WTC11 (cell line): ENCODE data around the gene TRAF3IP1.

Source experiments
- TF ChIP-seq, protein P1 (sequence below): sonication (generic); formaldehyde crosslinking; IDR thresholded peaks from 2 replicates; pipeline ENCODE4 v1.8.0; 2022; ENCODE audit warnings: mild to moderate bottlenecking, missing genetic modification reagents
- TF ChIP-seq, protein P2 (sequence below): sonication (generic); formaldehyde crosslinking; IDR thresholded peaks from 2 replicates; pipeline ENCODE4 v1.8.1; 2023; ENCODE audit warnings: mild to moderate bottlenecking, moderate library complexity, missing genetic modification reagents
- TF ChIP-seq, protein P3 (sequence below): fragments of 200-600 bp; IDR thresholded peaks from 2 replicates; pipeline ENCODE4 v1.8.0; 2022; ENCODE audit warnings: antibody characterized with exemption
- TF ChIP-seq, protein P4 (sequence below): sonication (generic); formaldehyde crosslinking; IDR thresholded peaks from 2 replicates; pipeline ENCODE4 v1.8.0; 2022; ENCODE audit warnings: mild to moderate bottlenecking, missing genetic modification reagents
- TF ChIP-seq, protein P5 (sequence below): sonication (generic); formaldehyde crosslinking; IDR thresholded peaks from 2 replicates; pipeline ENCODE4 v1.8.0; 2022; ENCODE audit warnings: mild to moderate bottlenecking, missing genetic modification reagents

DNA sequence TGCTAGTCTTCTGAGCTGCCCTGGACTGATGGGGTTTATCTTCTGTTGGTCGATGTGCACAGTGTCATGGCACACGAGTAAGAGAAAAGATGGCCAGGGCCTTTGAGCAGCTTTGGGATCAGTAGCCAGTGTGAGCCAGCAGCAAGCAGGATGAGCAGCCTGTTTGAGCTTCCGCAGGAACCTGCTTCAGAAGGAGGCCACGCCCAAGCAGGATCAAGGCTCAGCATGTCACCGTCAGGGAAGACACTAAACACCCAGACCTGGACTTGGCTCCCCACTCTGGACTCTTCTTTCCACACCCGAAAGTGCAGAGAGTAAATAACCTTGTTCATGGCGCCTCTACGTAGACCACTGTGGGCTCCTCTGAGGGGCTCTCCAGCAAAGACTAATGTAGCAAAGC, 81.2 kb downstream of the TRAF3IP1 start:
- TF ChIP-seq, protein P1, sequence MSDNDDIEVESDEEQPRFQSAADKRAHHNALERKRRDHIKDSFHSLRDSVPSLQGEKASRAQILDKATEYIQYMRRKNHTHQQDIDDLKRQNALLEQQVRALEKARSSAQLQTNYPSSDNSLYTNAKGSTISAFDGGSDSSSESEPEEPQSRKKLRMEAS = no peak
- TF ChIP-seq, protein P2, sequence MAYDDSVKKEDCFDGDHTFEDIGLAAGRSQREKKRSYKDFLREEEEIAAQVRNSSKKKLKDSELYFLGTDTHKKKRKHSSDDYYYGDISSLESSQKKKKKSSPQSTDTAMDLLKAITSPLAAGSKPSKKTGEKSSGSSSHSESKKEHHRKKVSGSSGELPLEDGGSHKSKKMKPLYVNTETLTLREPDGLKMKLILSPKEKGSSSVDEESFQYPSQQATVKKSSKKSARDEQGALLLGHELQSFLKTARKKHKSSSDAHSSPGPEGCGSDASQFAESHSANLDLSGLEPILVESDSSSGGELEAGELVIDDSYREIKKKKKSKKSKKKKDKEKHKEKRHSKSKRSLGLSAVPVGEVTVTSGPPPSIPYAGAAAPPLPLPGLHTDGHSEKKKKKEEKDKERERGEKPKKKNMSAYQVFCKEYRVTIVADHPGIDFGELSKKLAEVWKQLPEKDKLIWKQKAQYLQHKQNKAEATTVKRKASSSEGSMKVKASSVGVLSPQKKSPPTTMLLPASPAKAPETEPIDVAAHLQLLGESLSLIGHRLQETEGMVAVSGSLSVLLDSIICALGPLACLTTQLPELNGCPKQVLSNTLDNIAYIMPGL = no peak
- TF ChIP-seq, protein P3, sequence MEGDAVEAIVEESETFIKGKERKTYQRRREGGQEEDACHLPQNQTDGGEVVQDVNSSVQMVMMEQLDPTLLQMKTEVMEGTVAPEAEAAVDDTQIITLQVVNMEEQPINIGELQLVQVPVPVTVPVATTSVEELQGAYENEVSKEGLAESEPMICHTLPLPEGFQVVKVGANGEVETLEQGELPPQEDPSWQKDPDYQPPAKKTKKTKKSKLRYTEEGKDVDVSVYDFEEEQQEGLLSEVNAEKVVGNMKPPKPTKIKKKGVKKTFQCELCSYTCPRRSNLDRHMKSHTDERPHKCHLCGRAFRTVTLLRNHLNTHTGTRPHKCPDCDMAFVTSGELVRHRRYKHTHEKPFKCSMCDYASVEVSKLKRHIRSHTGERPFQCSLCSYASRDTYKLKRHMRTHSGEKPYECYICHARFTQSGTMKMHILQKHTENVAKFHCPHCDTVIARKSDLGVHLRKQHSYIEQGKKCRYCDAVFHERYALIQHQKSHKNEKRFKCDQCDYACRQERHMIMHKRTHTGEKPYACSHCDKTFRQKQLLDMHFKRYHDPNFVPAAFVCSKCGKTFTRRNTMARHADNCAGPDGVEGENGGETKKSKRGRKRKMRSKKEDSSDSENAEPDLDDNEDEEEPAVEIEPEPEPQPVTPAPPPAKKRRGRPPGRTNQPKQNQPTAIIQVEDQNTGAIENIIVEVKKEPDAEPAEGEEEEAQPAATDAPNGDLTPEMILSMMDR = no peak
- TF ChIP-seq, protein P4, sequence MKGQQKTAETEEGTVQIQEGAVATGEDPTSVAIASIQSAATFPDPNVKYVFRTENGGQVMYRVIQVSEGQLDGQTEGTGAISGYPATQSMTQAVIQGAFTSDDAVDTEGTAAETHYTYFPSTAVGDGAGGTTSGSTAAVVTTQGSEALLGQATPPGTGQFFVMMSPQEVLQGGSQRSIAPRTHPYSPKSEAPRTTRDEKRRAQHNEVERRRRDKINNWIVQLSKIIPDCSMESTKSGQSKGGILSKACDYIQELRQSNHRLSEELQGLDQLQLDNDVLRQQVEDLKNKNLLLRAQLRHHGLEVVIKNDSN (CRISPR knock-in tag) = no peak
- TF ChIP-seq, protein P5, sequence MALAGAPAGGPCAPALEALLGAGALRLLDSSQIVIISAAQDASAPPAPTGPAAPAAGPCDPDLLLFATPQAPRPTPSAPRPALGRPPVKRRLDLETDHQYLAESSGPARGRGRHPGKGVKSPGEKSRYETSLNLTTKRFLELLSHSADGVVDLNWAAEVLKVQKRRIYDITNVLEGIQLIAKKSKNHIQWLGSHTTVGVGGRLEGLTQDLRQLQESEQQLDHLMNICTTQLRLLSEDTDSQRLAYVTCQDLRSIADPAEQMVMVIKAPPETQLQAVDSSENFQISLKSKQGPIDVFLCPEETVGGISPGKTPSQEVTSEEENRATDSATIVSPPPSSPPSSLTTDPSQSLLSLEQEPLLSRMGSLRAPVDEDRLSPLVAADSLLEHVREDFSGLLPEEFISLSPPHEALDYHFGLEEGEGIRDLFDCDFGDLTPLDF (CRISPR knock-in tag) = no peak
